GM21381 (cell line): ENCODE data around the gene NHSL2.
"Not testable (repeated sequence)": the region's sequence is repeated elsewhere in the genome, so short reads cannot be mapped to it uniquely, and the experiment has no call there.

Source experiments
- ATAC-seq: cut with Tn5 transposase; IDR thresholded peaks from one replicate; pipeline ENCODE4 v1.9.1; 2021; ENCODE audit warnings: mild to moderate bottlenecking, moderate library complexity; ENCODE audit not compliant: unreplicated experiment

NHSL2 gene

DNA sequence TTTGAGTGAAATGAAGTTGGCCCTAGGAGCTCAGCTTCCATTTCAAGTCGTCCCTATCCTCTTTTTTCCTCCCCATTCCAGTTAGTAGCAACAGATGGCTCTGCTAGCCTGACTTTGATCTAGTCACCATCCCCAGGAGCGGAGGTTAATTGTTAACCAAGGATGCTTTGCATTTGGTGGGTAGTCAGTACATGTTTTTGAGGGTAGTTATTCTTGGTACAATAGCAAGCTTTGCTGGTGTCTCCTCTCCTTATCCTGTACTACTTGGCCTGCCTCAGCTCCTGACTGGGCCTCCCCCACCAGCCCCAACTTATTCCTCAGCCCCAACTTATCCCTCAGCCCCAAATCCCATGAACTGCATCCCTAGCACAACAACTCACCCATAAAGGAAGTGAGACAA, 235.9 kb downstream of the NHSL2 start:
- no peak for ATAC-seq

- no peak for ATAC-seq
These were observed 248.1 kb downstream of the NHSL2 start for GRCh38 chrX:72158773-72159172.

GRCh38 chrX:72159769-72160168, 249.1 kb downstream of the NHSL2 start:
- no peak for ATAC-seq

GRCh38 chrX:72165551-72165950, 254.9 kb downstream of the NHSL2 start:
- no peak for ATAC-seq

- ATAC-seq: no peak
These were observed 258.5 kb downstream of the NHSL2 start for GRCh38 chrX:72169008-72169728.

- not testable (repeated sequence) for ATAC-seq
These were observed 265.6 kb downstream of the NHSL2 start for GRCh38 chrX:72176289-72176688.

DNA sequence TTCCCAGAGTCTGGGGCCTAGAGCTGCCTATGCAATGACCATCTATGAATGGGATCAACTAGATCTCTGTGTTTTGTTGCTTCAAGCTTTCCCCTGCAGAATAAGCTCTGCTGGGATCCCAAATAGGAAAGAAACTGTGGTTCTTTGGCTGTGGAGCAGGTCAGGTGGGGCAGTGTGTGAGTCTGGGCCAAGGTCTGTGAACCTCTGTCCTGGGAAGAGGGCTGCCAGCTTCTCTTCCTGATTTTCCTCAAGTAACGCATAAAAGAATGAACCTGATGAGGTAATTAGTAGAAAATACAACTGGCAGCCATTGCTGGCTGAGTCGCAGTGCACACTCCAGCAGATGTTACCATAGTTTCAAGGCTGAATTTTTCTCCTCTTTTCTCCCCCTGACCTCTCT, 266.3 kb downstream of the NHSL2 start:
- ATAC-seq: no peak

GRCh38 chrX:72180539-72180938, 269.9 kb downstream of the NHSL2 start:
- ATAC-seq: no peak

DNA sequence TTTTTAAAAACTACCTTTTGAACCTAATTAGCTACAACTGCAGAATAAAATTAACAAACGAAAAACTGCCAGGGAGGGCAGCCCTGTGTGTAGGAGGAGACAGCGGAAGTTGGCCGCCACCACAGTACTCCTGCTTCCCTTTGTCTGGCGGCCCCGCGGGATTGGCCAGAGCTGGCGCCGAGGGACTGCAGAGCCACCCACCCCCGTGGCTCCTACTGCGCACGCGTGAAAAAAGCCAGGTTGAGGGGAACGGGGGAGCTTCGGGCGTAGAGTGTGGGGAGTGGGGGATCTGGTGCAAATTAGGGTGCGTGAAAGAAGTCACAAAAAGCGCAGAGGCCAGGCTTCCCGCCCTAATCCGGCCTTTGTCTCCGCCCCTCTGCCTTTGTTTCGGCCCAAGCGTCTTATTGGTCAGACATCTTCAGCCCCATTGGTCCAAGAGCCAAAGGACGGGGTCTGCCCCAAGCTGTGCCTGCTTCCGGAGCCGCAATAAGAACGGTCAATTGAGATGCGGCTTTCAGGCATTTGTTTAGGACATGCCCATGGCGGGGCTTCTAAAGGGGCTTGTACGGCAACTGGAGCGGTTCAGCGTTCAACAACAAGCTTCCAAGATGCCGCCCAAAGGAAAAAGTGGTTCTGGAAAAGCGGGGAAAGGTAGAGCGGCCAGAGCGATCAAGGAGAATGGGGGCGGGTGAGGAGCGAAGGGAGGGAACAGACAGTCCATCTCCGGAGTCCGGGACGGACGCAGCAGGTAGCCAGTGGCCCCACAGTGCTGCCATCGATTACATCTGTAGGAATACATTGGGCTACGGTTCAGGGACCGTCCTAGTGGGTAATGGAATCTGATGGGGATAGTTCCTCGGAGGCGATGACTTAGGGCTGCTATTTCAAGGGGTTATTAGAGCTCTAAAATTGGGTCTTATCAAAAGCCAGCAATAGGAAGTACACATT, 270.8 kb downstream of the NHSL2 start, which contains the start of gene PIN4:
PIN4 (plus strand) TSS at position 580 of the 948 bp plus-strand sequence; CDS start at position 609, 29 bp downstream.
- peak; percentile 93 for ATAC-seq

DNA sequence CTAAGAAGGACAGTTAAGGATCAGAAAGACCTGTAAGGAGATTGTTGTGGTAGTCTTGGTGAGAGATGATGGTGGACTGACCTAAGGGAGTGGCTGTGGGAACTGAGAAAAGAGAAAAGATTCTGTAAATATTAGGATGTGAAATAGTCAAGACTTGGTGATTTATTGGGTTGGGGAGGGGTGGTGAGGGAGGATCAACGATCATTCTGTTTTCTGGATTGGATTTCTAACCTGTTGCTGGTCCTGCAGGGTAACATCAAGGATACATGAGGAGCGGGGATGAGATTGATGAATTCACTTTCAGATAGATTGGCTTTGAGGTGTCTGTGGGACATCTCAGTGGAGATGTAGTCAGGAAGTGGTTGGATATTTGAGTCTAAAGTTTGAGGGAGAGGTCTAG, 272.3 kb downstream of the NHSL2 start:
- no peak for ATAC-seq

DNA sequence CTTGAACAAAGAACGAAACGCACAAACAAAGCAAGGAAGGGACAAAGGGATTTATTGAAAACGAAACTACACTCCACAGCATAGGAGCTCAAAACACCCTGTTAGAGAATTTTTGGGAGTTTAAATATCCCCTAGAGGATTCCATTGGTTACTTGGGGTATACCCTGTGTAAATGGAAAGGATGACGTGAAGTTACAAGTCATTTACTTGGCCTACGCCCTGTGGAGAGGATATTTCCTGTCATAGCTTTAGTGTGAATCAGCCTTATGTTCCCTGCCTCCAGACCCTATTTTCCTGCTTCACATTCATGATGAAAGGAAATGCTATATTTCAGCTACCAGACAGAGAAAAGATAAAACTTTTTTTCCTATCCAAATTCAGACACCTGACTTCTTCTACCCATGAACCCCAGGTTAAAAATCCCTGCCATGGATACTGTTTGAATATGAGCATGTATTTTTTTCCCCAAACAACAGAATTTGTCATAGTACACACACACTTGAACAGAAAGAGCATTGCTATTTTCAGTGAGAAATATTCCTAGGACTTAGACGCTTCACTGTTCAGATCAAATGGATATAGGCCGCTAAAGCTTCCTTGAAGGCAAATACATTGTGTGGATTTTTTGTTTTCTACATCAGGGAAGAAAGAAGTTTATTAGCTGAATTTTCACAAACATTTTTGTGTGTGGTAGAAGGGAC, 291.3 kb downstream of the NHSL2 start:
- no peak for ATAC-seq
